ENCODE data around the gene GSK3B. TPM values are rescaled to one million over a fixed set of nuclear protein-coding genes. Genes with fewer than 3 reads are reported as not detected.
A peak's percentile ranks its signal among the peaks of the same experiment; 100 is the strongest.

Gene GSK3B
- total RNA-seq, 1 experiment from 2014 or later: 50.0 TPM

DNA sequence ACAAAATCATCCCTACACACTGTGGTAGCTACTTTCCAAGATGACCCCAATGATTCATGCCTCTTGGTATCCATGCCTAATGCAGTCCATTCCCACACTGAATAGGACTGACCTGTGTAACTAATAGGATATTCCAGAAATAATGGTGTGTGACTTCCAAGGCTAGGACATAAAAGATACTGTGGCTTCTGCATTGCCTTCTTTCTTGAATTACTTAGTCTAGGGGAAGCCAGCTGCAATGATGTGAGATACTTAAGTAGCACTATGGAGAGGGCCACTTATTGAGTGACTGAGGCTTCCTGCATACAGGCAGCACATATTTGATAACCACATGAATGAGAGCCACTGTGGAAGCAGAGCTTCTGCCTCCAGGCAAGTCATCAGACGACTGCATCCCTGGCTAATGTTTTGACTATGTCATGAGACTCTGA lies 262.3 kb downstream of the GSK3B start:
- peaks cover 4% of the 10 kb centered on the region; the same call in 1 of the 2 replicates for H3K79me2 ChIP-seq (ENCODE audit: insufficient read depth, low read length)
- TF ChIP-seq EGR1 (IDR thresholded peaks at IDR 0.05; ENCODE audit: low read depth): no peak
- TF ChIP-seq, protein P1, sequence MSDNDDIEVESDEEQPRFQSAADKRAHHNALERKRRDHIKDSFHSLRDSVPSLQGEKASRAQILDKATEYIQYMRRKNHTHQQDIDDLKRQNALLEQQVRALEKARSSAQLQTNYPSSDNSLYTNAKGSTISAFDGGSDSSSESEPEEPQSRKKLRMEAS (IDR thresholded peaks at IDR 0.05): no peak
- TF ChIP-seq EZH2phosphoT487 (IDR thresholded peaks at IDR 0.05; ENCODE audit: borderline replicate concordance): no peak
- TF ChIP-seq SRF (IDR thresholded peaks at IDR 0.05; ENCODE audit: low read depth): no peak
- TF ChIP-seq, protein P2, sequence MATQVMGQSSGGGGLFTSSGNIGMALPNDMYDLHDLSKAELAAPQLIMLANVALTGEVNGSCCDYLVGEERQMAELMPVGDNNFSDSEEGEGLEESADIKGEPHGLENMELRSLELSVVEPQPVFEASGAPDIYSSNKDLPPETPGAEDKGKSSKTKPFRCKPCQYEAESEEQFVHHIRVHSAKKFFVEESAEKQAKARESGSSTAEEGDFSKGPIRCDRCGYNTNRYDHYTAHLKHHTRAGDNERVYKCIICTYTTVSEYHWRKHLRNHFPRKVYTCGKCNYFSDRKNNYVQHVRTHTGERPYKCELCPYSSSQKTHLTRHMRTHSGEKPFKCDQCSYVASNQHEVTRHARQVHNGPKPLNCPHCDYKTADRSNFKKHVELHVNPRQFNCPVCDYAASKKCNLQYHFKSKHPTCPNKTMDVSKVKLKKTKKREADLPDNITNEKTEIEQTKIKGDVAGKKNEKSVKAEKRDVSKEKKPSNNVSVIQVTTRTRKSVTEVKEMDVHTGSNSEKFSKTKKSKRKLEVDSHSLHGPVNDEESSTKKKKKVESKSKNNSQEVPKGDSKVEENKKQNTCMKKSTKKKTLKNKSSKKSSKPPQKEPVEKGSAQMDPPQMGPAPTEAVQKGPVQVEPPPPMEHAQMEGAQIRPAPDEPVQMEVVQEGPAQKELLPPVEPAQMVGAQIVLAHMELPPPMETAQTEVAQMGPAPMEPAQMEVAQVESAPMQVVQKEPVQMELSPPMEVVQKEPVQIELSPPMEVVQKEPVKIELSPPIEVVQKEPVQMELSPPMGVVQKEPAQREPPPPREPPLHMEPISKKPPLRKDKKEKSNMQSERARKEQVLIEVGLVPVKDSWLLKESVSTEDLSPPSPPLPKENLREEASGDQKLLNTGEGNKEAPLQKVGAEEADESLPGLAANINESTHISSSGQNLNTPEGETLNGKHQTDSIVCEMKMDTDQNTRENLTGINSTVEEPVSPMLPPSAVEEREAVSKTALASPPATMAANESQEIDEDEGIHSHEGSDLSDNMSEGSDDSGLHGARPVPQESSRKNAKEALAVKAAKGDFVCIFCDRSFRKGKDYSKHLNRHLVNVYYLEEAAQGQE (IDR thresholded peaks at IDR 0.05; ENCODE audit: low read depth): no peak
- no peak for TF ChIP-seq CEBPB (IDR thresholded peaks at IDR 0.05; ENCODE audit: low read depth)
- no peak for TF ChIP-seq CBX3 (IDR thresholded peaks at IDR 0.05; ENCODE audit: low read depth)
- TF ChIP-seq, protein P3, sequence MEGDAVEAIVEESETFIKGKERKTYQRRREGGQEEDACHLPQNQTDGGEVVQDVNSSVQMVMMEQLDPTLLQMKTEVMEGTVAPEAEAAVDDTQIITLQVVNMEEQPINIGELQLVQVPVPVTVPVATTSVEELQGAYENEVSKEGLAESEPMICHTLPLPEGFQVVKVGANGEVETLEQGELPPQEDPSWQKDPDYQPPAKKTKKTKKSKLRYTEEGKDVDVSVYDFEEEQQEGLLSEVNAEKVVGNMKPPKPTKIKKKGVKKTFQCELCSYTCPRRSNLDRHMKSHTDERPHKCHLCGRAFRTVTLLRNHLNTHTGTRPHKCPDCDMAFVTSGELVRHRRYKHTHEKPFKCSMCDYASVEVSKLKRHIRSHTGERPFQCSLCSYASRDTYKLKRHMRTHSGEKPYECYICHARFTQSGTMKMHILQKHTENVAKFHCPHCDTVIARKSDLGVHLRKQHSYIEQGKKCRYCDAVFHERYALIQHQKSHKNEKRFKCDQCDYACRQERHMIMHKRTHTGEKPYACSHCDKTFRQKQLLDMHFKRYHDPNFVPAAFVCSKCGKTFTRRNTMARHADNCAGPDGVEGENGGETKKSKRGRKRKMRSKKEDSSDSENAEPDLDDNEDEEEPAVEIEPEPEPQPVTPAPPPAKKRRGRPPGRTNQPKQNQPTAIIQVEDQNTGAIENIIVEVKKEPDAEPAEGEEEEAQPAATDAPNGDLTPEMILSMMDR (IDR thresholded peaks at IDR 0.05 in 2 of 3, conservative IDR thresholded peaks at IDR 0.05 in 1 of 3; ENCODE audit: borderline replicate concordance in 1 of 3, insufficient read depth in 1 of 3, low read depth in 2 of 3, low read length in 2 of 3): no peak
- no peak for TF ChIP-seq POLR2AphosphoS5 (IDR thresholded peaks at IDR 0.05; ENCODE audit: low read depth, low read length)
- TF ChIP-seq SP1 (IDR thresholded peaks at IDR 0.05; ENCODE audit: low read depth): no peak
- ChIA-PET POLR2A (no interaction called here), CTCF (no interaction called here), RAD21 (ENCODE audit: low non-redundant PET in 1 of 2, low total read pairs in 2 of 2, uncharacterized antibody in 2 of 2, unreplicated experiment in 2 of 2) (no interaction called here)
- H3K9me3 ChIP-seq (ENCODE audit: control insufficient read depth in 1 of 2, insufficient read depth in 1 of 2, low read depth in 1 of 2, low read length in 2 of 2): no peaks in the 10 kb centered on the region
- BruUV-seq (replicated peaks): no TSS peak
- no peaks in the 10 kb centered on the region for H3K4me1 ChIP-seq (ENCODE audit: control insufficient read depth in 1 of 2, insufficient read depth in 2 of 2, low read length in 2 of 2)
- no peak overlapping the region for H2AFZ ChIP-seq (ENCODE audit: low read depth, low read length, poor library complexity, severe bottlenecking)
- H3K9me2 ChIP-seq (ENCODE audit: insufficient read depth): no peaks in the 10 kb centered on the region
- ATAC-seq (0 out of 2 replicates have a peak, but pooled peaks have one; percentile 36), DNase-seq (ENCODE audit: low read depth, low spot score) (no peak)
- H3K9ac ChIP-seq (ENCODE audit: low read length): no peak overlapping the region
- H4K20me1 ChIP-seq (ENCODE audit: insufficient read depth): no peaks in the 10 kb centered on the region
- H3K4me2 ChIP-seq (ENCODE audit: low read length): no peak overlapping the region
- H3K36me3 ChIP-seq (ENCODE audit: control insufficient read depth in 1 of 2, insufficient read depth in 2 of 2, low read length in 2 of 2): no peaks in the 10 kb centered on the region
- no peaks in the 10 kb centered on the region for H3K27me3 ChIP-seq (ENCODE audit: insufficient read depth, low read length)
- H3K4me3 ChIP-seq (replicated peaks in 1 of 2; ENCODE audit: low read depth in 1 of 2, low read length in 2 of 2): no peak overlapping the region
- no peak overlapping the region for H3K27ac ChIP-seq (ENCODE audit: low read depth, low read length)
- intact Hi-C loops (cut with micrococcal nuclease): no loop called here

Data from HCT116 (cell line).